Measurements from ENCODE around the gene ANTXR2. TPM values are rescaled to one million over a fixed set of nuclear protein-coding genes. Genes with fewer than 3 reads are reported as not detected.

The ANTXR2 gene
- total RNA-seq, 5 donors from 2014 or later (not counting 1 experiment from before 2014, with no cell fraction given): 45.1 to 64.3 (median 48.2) TPM

- H3K36me3 Mint-ChIP-seq: peaks cover 46% of the 10 kb centered on the region
- CTCF ChIA-PET: interaction anchor here in 1 of 2 donors (0.7 kb wide), 1 partner anchor 88 kb away, joined by 4 read pairs; no protein-coding TSS in a partner anchor
Observed at GRCh38 chr4:80010316-80010715, 62.7 kb downstream of the ANTXR2 start.

DNA sequence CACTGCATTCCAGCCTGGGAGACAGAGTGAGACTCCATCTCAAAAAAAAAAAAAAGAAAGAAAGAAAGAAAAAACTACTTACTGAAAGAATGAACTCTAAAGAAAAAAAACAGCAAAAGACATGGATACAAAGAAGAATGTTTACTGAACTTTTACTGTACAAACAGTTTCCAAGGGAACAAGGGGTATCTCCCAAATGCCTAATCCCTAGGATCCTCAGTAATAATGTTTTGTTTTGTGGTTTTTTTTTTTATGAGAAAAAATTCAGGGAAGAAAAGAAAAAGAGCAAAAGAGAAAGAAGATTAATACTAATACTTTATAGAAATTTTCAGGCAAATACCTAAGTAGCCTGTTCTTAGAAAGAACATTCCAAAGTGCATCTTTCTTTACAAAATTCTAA is 63.2 kb downstream of the ANTXR2 start:
- DNase-seq (no peak), ATAC-seq (replicated peaks in 1 of 4) (no peak)
- H3K36me3 ChIP-seq (ENCODE audit: control insufficient read depth in 2 of 2, extremely low read depth in 1 of 2, insufficient read depth in 1 of 2, low read length in 1 of 2): peaks cover 0 to 4% of the 10 kb centered on the region in 2 donors
- ChIA-PET CTCF (interaction anchor here in 1 of 2 donors (0.7 kb wide), 1 partner anchor 87 kb away, joined by 4 read pairs; no protein-coding TSS in a partner anchor), POLR2A (no interaction called here)
- H3K9me3 Mint-ChIP-seq: peaks cover under 1 to 3% (median under 1%) of the 10 kb centered on the region in 3 donors
- no peaks in the 10 kb centered on the region for H3K27me3 Mint-ChIP-seq
- peaks cover 45 to 61% (median 60%) of the 10 kb centered on the region in 3 donors for H3K4me1 Mint-ChIP-seq
- no peaks in the 10 kb centered on the region for H3K9me3 ChIP-seq
- peaks cover 0 to 8% of the 10 kb centered on the region in 2 experiments for H3K4me1 ChIP-seq (ENCODE audit: control insufficient read depth in 1 of 2, extremely low read depth in 1 of 2, insufficient read depth in 2 of 2, low read length in 2 of 2)
- H3K4me3 Mint-ChIP-seq: no peak overlapping the region
- peaks cover 52% of the 10 kb centered on the region for H3K36me3 Mint-ChIP-seq
- no peak overlapping the region for H3K27ac ChIP-seq (ENCODE audit: low read length)
- H3K27ac Mint-ChIP-seq: peak overlapping the region in 1 of 2 donors; percentile 50
- H3K27me3 ChIP-seq (replicated peaks in 1 of 2; ENCODE audit: control insufficient read depth in 2 of 2, extremely low read depth in 1 of 2, insufficient read depth in 2 of 2, low read length in 1 of 2): no peaks in the 10 kb centered on the region
- no peak overlapping the region for H3K4me3 ChIP-seq (ENCODE audit: control insufficient read depth in 1 of 2, extremely low read depth in 1 of 2, low read length in 1 of 2)

More at GRCh38 chr4:80010316-80010715, 62.7 kb downstream of the ANTXR2 start:
- Mint-ChIP-seq H3K4me3 (no peak overlapping the region), H3K9me3 (peaks cover 0 to 3% (median 0%) of the 10 kb centered on the region in 3 donors), H3K27ac (no peak overlapping the region), H3K4me1 (peaks cover 44 to 60% (median 59%) of the 10 kb centered on the region in 3 donors), H3K27me3 (no peaks in the 10 kb centered on the region)
- no peak overlapping the region for H3K27ac ChIP-seq (ENCODE audit: low read length)
- peaks cover 0 to 8% of the 10 kb centered on the region in 2 experiments for H3K4me1 ChIP-seq (ENCODE audit: control insufficient read depth in 1 of 2, extremely low read depth in 1 of 2, insufficient read depth in 2 of 2, low read length in 2 of 2)
- no peaks in the 10 kb centered on the region for H3K9me3 ChIP-seq
- H3K27me3 ChIP-seq (replicated peaks in 1 of 2; ENCODE audit: control insufficient read depth in 2 of 2, extremely low read depth in 1 of 2, insufficient read depth in 2 of 2, low read length in 1 of 2): no peaks in the 10 kb centered on the region
- H3K4me3 ChIP-seq (ENCODE audit: control insufficient read depth in 1 of 2, extremely low read depth in 1 of 2, low read length in 1 of 2): no peak overlapping the region
- DNase-seq: no peak
- peaks cover 0 to 8% of the 10 kb centered on the region in 2 donors for H3K36me3 ChIP-seq (ENCODE audit: control insufficient read depth in 2 of 2, extremely low read depth in 1 of 2, insufficient read depth in 1 of 2, low read length in 1 of 2)
- ATAC-seq (replicated peaks in 1 of 4): no peak
- POLR2A ChIA-PET: no interaction called here

DNA sequence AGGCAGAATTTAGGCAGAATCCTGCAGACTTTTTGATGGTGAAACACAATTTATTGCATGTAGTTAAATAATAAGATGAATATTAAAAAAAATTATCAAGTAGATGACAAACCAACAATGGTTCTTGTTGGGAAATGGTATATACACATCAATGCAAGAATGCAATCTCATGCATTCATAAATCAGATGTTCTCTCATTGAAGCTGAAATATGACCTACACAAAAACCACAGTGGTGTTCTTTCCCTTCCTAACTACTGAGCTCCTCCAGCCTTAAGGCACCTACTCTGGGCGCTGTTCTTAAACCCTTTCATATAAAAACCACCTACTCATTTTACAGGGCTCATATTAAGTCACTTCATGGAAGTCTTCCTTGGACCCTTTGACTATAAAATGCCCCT is 64.1 kb downstream of the ANTXR2 start:
- CTCF ChIA-PET: no interaction called here
- Histone ChIP-seq H3K4me1 (ENCODE audit: control insufficient read depth in 1 of 2, extremely low read depth in 1 of 2, insufficient read depth in 2 of 2, low read length in 2 of 2) (peaks cover 0 to 8% of the 10 kb centered on the region in 2 experiments), H3K9me3 (no peaks in the 10 kb centered on the region), H3K27me3 (replicated peaks in 1 of 2; ENCODE audit: control insufficient read depth in 2 of 2, extremely low read depth in 1 of 2, insufficient read depth in 2 of 2, low read length in 1 of 2) (no peaks in the 10 kb centered on the region), H3K36me3 (ENCODE audit: control insufficient read depth in 2 of 2, extremely low read depth in 1 of 2, insufficient read depth in 1 of 2, low read length in 1 of 2) (no peaks in the 10 kb centered on the region), H3K4me3 (ENCODE audit: control insufficient read depth in 1 of 2, extremely low read depth in 1 of 2, low read length in 1 of 2) (no peak overlapping the region), H3K27ac (ENCODE audit: low read length) (no peak overlapping the region)
- Mint-ChIP-seq H3K4me1 (peaks cover 49 to 63% (median 60%) of the 10 kb centered on the region in 3 donors), H3K36me3 (peaks cover 56% of the 10 kb centered on the region), H3K27ac (peak overlapping the region; percentile 60 to 65), H3K4me3 (no peak overlapping the region), H3K27me3 (no peaks in the 10 kb centered on the region), H3K9me3 (peaks cover 7 to 9% (median 7%) of the 10 kb centered on the region in 3 donors)
- DNase-seq: no peak
- POLR2A ChIA-PET: no interaction called here
- ATAC-seq (replicated peaks in 1 of 4): no peak
- no CpG with 5 or more reads among the region's 1 CpG for WGBS (ENCODE audit: insufficient coverage)

GRCh38 chr4:80008351-80008750 is 64.7 kb downstream of the ANTXR2 start:
- ChIA-PET CTCF (no interaction called here), POLR2A (no interaction called here)
- Histone ChIP-seq H3K27me3 (replicated peaks in 1 of 2; ENCODE audit: control insufficient read depth in 2 of 2, extremely low read depth in 1 of 2, insufficient read depth in 2 of 2, low read length in 1 of 2) (no peaks in the 10 kb centered on the region), H3K4me3 (ENCODE audit: control insufficient read depth in 1 of 2, extremely low read depth in 1 of 2, low read length in 1 of 2) (no peak overlapping the region), H3K27ac (ENCODE audit: low read length) (peak overlapping the region; percentile 59), H3K9me3 (no peaks in the 10 kb centered on the region), H3K4me1 (ENCODE audit: control insufficient read depth in 1 of 2, extremely low read depth in 1 of 2, insufficient read depth in 2 of 2, low read length in 2 of 2) (peaks cover 0 to 8% of the 10 kb centered on the region in 2 experiments), H3K36me3 (ENCODE audit: control insufficient read depth in 2 of 2, extremely low read depth in 1 of 2, insufficient read depth in 1 of 2, low read length in 1 of 2) (no peaks in the 10 kb centered on the region)
- DNase-seq (no peak), ATAC-seq (replicated peaks in 1 of 4) (no peak)
- H3K4me3 Mint-ChIP-seq: peak overlapping the region in 1 of 3 donors; percentile 22
- H3K36me3 Mint-ChIP-seq: peaks cover 60% of the 10 kb centered on the region
- H3K27me3 Mint-ChIP-seq: no peaks in the 10 kb centered on the region
- H3K27ac Mint-ChIP-seq: peak overlapping the region; percentile 84 to 89
- peaks cover 7 to 9% (median 7%) of the 10 kb centered on the region in 3 donors for H3K9me3 Mint-ChIP-seq
- H3K4me1 Mint-ChIP-seq: peaks cover 49 to 63% (median 60%) of the 10 kb centered on the region in 3 donors
- WGBS (ENCODE audit: insufficient coverage): no CpG with 5 or more reads among the region's 3 CpGs

GRCh38 chr4:80007745-80008149 is 65.3 kb downstream of the ANTXR2 start:
- Mint-ChIP-seq H3K36me3 (peaks cover 64% of the 10 kb centered on the region), H3K27ac (peak overlapping the region; percentile 84 to 89), H3K27me3 (no peaks in the 10 kb centered on the region), H3K9me3 (peaks cover 7 to 9% (median 7%) of the 10 kb centered on the region in 3 donors), H3K4me1 (peaks cover 49 to 61% (median 60%) of the 10 kb centered on the region in 3 donors), H3K4me3 (peak overlapping the region in 1 of 3 donors; percentile 55)
- Histone ChIP-seq H3K36me3 (ENCODE audit: control insufficient read depth in 2 of 2, extremely low read depth in 1 of 2, insufficient read depth in 1 of 2, low read length in 1 of 2) (no peaks in the 10 kb centered on the region), H3K27ac (ENCODE audit: low read length) (peak overlapping the region; percentile 59), H3K9me3 (no peaks in the 10 kb centered on the region), H3K4me3 (ENCODE audit: control insufficient read depth in 1 of 2, extremely low read depth in 1 of 2, low read length in 1 of 2) (no peak overlapping the region), H3K27me3 (replicated peaks in 1 of 2; ENCODE audit: control insufficient read depth in 2 of 2, extremely low read depth in 1 of 2, insufficient read depth in 2 of 2, low read length in 1 of 2) (no peaks in the 10 kb centered on the region), H3K4me1 (ENCODE audit: control insufficient read depth in 1 of 2, extremely low read depth in 1 of 2, insufficient read depth in 2 of 2, low read length in 2 of 2) (peaks cover 0 to 8% of the 10 kb centered on the region in 2 experiments)
- POLR2A ChIA-PET: no interaction called here
- ATAC-seq (replicated peaks in 1 of 4) (peak in 1 of 4 experiments; percentile 28), DNase-seq (no peak)
- CTCF ChIA-PET: interaction anchor here in 1 of 2 donors (0.6 kb wide), 1 partner anchor 10 kb away, joined by 3 read pairs; no protein-coding TSS in a partner anchor
- WGBS (ENCODE audit: insufficient coverage): no CpG with 5 or more reads among the region's 3 CpGs

DNA sequence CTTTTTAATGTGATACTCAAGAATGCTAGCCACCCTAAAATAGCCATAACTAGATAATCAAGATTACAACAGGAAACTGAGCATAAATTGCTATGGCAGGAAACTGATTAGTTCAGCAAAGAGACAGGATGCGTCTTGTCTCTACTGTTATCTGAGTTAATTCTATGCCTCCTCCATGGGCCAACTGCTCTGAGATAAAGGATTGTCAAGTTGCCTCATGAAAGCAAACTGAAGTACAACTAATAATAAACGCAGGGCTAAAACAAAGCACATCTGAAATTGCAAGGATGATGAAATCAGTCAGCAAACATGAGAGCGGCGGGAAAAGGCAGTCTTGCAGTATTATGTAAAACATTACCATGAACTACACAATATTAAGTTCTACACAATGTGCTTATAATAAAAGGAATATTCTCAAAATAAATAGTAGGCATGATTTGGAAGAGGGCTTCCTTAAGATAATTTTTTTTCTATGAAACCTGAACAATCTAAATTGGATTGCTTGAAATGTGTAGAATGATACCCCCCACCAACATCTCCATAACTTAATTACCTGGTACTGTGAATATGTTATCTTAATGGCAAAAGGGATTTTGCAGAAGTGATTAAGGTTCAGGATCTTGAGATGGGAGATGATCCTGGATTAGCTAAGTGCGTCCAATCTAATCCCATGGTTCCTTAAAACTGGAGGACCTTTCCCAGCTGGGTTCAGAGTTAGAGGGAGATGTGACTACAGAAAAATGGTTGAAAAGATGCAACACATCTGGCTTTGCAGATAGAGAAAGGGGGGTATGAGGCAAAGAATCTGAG is 65.9 kb downstream of the ANTXR2 start:
- H3K27ac ChIP-seq (ENCODE audit: low read length): peak overlapping the region; percentile 59
- H3K4me3 ChIP-seq (ENCODE audit: control insufficient read depth in 1 of 2, extremely low read depth in 1 of 2, low read length in 1 of 2): no peak overlapping the region
- ChIA-PET POLR2A (no interaction called here), CTCF (interaction anchor here in 1 of 2 donors (0.6 kb wide), 1 partner anchor 9 kb away, joined by 3 read pairs; no protein-coding TSS in a partner anchor)
- DNase-seq (peak in 3 of 35 experiments; percentile 0 to 39 (median 8)), ATAC-seq (replicated peaks in 1 of 4) (peak; percentile 75 to 85 (median 78))
- no peaks in the 10 kb centered on the region for H3K27me3 ChIP-seq (replicated peaks in 1 of 2; ENCODE audit: control insufficient read depth in 2 of 2, extremely low read depth in 1 of 2, insufficient read depth in 2 of 2, low read length in 1 of 2)
- peaks cover 0 to 8% of the 10 kb centered on the region in 2 experiments for H3K4me1 ChIP-seq (ENCODE audit: control insufficient read depth in 1 of 2, extremely low read depth in 1 of 2, insufficient read depth in 2 of 2, low read length in 2 of 2)
- H3K9me3 ChIP-seq: no peaks in the 10 kb centered on the region
- Mint-ChIP-seq H3K27ac (peak overlapping the region; percentile 84 to 89), H3K27me3 (no peaks in the 10 kb centered on the region), H3K36me3 (peaks cover 66% of the 10 kb centered on the region), H3K4me1 (peaks cover 49 to 61% (median 60%) of the 10 kb centered on the region in 3 donors), H3K9me3 (peaks cover 7 to 9% (median 7%) of the 10 kb centered on the region in 3 donors), H3K4me3 (peak overlapping the region in 2 of 3 donors; percentile 49 to 55)
- 36% methylated on average over 3 of the region's 5 CpGs for WGBS (ENCODE audit: insufficient coverage)
- H3K36me3 ChIP-seq (ENCODE audit: control insufficient read depth in 2 of 2, extremely low read depth in 1 of 2, insufficient read depth in 1 of 2, low read length in 1 of 2): no peaks in the 10 kb centered on the region

Measured in T-cell (primary cell).